Activated CD8-positive, alpha-beta memory T cell treated with anti-CD3 and anti-CD28 coated beads, Interleukin-2, amount 10 ng/mL, durations not matched to agents 7 days and 5 days (primary cell): ENCODE results near the gene ATP9A. TPM values are rescaled to one million over a fixed set of nuclear protein-coding genes. Genes with fewer than 3 reads are reported as not detected.

ENCODE experiments used
- ATAC-seq: fragments of 150-1000 bp; cut with Tn5 transposase; one replicate; pipeline ENCODE4 v1.10.0; 2021; ENCODE audit warnings: moderate library complexity
- CTCF ChIA-PET: fragments of 350-600 bp; sonication (Branson Sonifier 250); formaldehyde crosslinking; loops from one replicate; lab custom pipeline; 2021; ENCODE audit warnings: antibody characterized with exemption; lab: Charles Lee
- DNase-seq: peaks from one replicate; pipeline ENCODE4 v3.0.0-alpha.2; 2020
- H3K27ac Mint-ChIP-seq: one replicate; pipeline ENCODE4 v1.8.0; 2021; ENCODE audit warnings: mild to moderate bottlenecking, mixed read lengths
- H3K27me3 Mint-ChIP-seq: one replicate; pipeline ENCODE4 v1.8.0; 2021; ENCODE audit warnings: mixed read lengths
- H3K36me3 Mint-ChIP-seq: one replicate; pipeline ENCODE4 v1.8.0; 2021; ENCODE audit warnings: mild to moderate bottlenecking, mixed read lengths
- H3K4me1 Mint-ChIP-seq: one replicate; pipeline ENCODE4 v1.8.0; 2021; ENCODE audit warnings: mixed read lengths
- H3K4me3 Mint-ChIP-seq: one replicate; pipeline ENCODE4 v1.8.0; 2021; ENCODE audit warnings: mild to moderate bottlenecking, moderate library complexity, mixed read lengths
- H3K9me3 Mint-ChIP-seq: one replicate; pipeline ENCODE4 v1.8.0; 2022; ENCODE audit warnings: low read depth, mixed read lengths
- total RNA-seq, 2 experiments: library from RNA; stranded (reverse); gene quantifications; one replicate each; pipeline ENCODE4 v1.2.3, GENCODE V29; 2021

Gene ATP9A
- total RNA-seq, 2 experiments from 2014 or later, result 0.38 to 2.4 TPM

DNA sequence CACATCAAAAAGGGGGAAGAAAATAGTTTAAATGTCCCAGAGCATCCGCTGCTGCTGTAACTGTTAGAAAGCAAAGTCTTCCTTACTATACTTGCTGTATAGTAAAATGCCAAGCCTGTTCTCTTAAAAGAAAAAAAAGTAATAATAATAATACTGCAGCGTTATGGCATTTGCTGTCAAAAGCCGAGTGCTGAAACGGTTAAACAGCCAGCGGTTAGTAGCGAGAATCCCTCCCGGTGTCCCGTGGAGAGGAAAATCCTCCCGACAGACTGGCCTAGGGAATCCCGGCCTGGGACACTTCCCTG is 206.2 kb downstream of the ATP9A start:
- ATAC-seq, result no peak
- H3K9me3 Mint-ChIP-seq, result no peaks in the 10 kb centered on the region
- H3K4me1 Mint-ChIP-seq, result peaks cover 24% of the 10 kb centered on the region
- CTCF ChIA-PET, result interaction anchor here (1.2 to 1.3 kb wide), 3 partner anchors 64 to 176 kb away, joined by 3 to 4 read pairs (median 3); no protein-coding TSS in a partner anchor
- peaks cover 72% of the 10 kb centered on the region for H3K27me3 Mint-ChIP-seq
- H3K27ac Mint-ChIP-seq, result no peak overlapping the region
- no peak for DNase-seq
- H3K4me3 Mint-ChIP-seq, result peak overlapping the region; percentile 53
- H3K36me3 Mint-ChIP-seq, result no peaks in the 10 kb centered on the region

DNA sequence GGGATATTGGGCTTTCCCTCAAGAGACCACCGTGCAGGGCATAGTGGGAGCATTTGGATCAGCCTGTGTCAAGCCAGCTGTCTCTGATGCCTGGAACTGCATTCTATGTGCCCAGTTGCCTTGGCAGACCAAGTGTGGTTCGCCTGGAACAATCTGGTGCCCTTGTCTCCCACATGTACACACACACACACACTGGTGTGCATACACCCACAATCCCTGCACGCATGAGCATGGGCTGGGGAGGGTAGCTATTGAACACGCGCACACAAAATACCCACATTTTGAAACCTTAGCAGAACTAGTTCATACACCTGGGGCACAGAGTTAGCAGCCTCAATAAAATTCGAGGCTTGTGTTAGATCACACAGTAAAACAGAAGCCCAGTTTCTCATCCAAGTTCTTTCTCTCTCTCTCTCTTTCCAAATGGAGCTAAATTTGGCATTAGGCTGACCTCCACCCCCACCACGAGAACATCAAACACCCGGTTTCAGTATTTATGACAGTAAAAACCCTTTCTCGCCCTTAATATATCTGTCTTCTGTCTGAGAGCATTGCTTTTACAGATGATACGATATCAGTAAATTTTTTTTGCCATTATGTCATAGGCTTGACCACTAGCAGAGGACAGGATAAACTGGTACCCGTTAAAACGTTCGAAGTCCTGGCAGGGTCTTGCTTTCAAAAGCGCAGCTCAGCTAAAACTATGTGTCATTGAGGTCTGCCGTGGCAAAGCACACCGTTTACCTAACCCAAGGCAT is 207.5 kb downstream of the ATP9A start:
- Mint-ChIP-seq H3K9me3 (no peaks in the 10 kb centered on the region), H3K27ac (no peak overlapping the region), H3K4me1 (peaks cover 24% of the 10 kb centered on the region), H3K36me3 (peaks cover 2% of the 10 kb centered on the region), H3K27me3 (peaks cover 65% of the 10 kb centered on the region), H3K4me3 (no peak overlapping the region)
- CTCF ChIA-PET, result no interaction called here
- ATAC-seq, result no peak
- no peak for DNase-seq

DNA sequence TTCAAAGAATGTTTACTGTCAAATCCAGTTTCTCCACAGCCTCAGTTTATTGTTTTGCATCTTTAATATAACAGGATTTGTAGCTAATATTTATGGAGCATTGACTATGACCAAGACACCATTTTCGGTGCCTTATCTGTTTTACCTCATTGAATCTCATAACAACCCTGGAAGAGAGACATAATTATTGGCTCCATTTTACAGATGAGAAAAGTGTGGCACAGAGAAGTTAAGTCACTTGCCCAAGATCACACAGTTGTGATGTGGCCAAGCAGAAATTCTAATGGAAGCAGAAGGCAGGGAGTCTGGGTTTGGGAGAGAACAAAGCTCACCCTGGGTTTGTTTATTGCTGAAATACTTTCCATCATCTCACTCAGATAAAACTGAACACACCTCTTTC is 208.1 kb downstream of the ATP9A start:
- no peak overlapping the region for H3K27ac Mint-ChIP-seq
- H3K36me3 Mint-ChIP-seq, result peaks cover 4% of the 10 kb centered on the region
- ATAC-seq, result no peak

DNA sequence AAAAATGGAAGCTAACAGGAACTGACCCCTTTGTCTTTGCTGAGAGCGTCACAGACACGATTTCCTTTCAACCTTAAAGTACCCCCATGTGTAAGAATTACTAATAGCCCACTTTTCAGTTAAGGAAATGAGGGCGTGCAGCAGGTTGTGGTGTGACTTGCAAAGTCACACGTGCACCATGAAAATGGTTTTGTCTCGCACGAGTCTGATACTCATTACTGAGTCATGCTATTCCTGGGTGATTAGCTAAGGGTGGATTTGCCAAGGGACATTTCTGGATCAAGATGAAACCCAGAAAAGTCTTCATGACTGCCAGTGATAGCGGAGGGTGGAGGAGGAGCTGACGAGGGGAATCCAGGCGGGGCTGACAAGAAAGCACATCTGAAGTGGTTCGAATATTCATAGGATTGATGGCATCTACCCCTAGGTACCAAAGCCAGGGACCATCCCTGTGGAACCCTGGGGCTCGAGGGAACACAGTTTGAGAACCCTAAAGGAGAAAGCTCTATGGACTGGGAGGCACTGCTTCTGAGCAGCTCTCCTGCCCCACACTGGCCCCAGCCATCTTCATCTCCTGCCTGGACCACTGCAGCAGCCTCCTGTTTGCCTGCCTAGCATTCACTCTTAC is 213.5 kb downstream of the ATP9A start:
- peak overlapping the region; percentile 57 for H3K27ac Mint-ChIP-seq
- ATAC-seq, result peak; percentile 67
- peaks cover 4% of the 10 kb centered on the region for H3K36me3 Mint-ChIP-seq
- peaks cover 12% of the 10 kb centered on the region for H3K27me3 Mint-ChIP-seq
- no peak overlapping the region for H3K4me3 Mint-ChIP-seq
- peaks cover 14% of the 10 kb centered on the region for H3K4me1 Mint-ChIP-seq
- CTCF ChIA-PET, result interaction anchor here (1.1 to 1.8 kb wide), 6 partner anchors 9 to 567 kb away, joined by 3 to 10 read pairs (median 4); partner anchors contain the start of gene NFATC2
- peaks cover 2% of the 10 kb centered on the region for H3K9me3 Mint-ChIP-seq
- peak; percentile 63 for DNase-seq

More for the DNA sequence above, 208.1 kb downstream of the ATP9A start:
- H3K27me3 Mint-ChIP-seq, result peaks cover 61% of the 10 kb centered on the region
- no peak for DNase-seq
- CTCF ChIA-PET, result no interaction called here
- H3K4me1 Mint-ChIP-seq, result peaks cover 26% of the 10 kb centered on the region
- H3K9me3 Mint-ChIP-seq, result peaks cover 2% of the 10 kb centered on the region
- no peak overlapping the region for H3K4me3 Mint-ChIP-seq

DNA sequence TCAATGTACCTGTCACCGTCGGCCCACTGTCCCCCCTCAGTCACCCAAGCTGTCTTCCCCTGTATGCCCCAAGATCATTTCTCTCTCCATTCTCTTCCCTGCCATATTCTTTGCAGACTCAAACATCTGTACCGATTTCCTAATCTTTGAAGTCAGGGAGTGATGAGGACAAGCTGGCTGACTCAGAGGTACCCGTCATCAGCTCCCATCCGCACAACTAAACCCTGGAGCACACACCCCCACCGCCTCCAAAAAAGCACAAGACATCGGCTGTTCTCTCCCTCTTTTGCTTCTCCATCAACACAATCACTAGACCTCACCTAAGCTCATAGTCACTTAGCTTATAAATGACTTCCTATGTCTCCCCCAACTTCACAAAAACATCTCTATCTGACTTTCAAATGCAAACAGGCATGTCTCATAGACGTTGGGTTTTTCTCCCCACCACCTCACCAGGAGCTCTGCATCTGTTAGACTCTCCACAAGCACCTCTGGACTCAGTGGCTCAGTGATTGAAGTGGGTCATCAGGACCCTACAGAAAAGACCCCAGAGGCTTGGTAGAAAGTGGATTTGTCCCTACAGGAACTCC is 214.2 kb downstream of the ATP9A start:
- Mint-ChIP-seq H3K4me1 (peaks cover 14% of the 10 kb centered on the region), H3K27me3 (peaks cover 6% of the 10 kb centered on the region), H3K36me3 (peaks cover 4% of the 10 kb centered on the region), H3K27ac (no peak overlapping the region), H3K4me3 (no peak overlapping the region), H3K9me3 (peaks cover 2% of the 10 kb centered on the region)
- DNase-seq (no peak), ATAC-seq (no peak)
- CTCF ChIA-PET, result interaction anchor here (1.1 to 1.8 kb wide), 6 partner anchors 10 to 567 kb away, joined by 3 to 10 read pairs (median 4); partner anchors contain the start of gene NFATC2

DNA sequence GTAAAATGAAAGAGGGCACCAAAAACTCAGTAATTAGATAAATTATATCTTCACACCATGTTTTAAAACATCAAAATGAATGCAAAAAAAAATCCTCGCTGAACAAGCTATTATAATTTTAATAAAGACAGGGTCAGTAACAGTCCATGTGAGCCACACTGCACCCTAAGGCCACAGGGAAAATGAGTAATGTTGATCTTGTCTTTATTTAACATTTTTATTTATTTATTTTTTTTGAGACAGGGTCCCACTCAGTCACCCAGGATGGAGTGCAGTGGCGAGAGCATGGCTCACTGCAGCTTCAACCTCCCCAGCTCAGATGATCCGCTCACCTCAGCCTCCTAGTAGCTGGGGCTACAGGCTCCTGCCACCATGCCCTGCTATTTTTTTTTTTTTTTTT is 217.0 kb downstream of the ATP9A start:
- DNase-seq (no peak), ATAC-seq (no peak)
- H3K27ac Mint-ChIP-seq, result no peak overlapping the region
- peaks cover 14% of the 10 kb centered on the region for H3K4me1 Mint-ChIP-seq
- peaks cover 18% of the 10 kb centered on the region for H3K27me3 Mint-ChIP-seq
- CTCF ChIA-PET, result interaction anchor here (1.3 kb wide), 1 partner anchor 9 kb away, joined by 3 read pairs; the partner anchor contains the start of gene NFATC2
- H3K9me3 Mint-ChIP-seq, result peaks cover 2% of the 10 kb centered on the region
- H3K36me3 Mint-ChIP-seq, result peaks cover 4% of the 10 kb centered on the region
- H3K4me3 Mint-ChIP-seq, result no peak overlapping the region

DNA sequence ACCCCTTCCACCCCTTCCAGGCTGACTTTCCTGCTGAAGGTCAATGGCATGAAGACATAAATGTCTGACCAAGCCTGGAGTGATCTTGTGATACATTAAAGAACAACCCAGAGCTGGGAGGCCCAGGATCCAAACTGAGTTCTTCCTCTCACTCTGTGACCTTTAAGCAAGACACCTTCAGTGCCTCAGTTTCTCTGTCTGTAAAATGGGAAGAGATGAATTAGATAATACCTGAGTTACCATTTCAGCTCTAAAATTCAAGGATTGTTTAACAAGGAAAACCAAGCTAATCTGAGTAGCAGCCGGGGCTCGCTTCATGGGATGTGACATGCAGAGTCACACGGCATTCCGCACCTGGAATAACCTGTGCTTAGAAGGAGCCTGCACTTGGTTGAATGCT is 218.7 kb downstream of the ATP9A start:
- H3K4me1 Mint-ChIP-seq, result peaks cover 8% of the 10 kb centered on the region
- no peak overlapping the region for H3K27ac Mint-ChIP-seq
- CTCF ChIA-PET, result interaction anchor here (1.3 kb wide), 1 partner anchor 46 kb away, joined by 3 read pairs; no protein-coding TSS in a partner anchor
- no peak overlapping the region for H3K4me3 Mint-ChIP-seq
- no peak for DNase-seq
- H3K9me3 Mint-ChIP-seq, result no peaks in the 10 kb centered on the region
- H3K36me3 Mint-ChIP-seq, result no peaks in the 10 kb centered on the region
- ATAC-seq, result no peak
- H3K27me3 Mint-ChIP-seq, result peaks cover 33% of the 10 kb centered on the region

DNA sequence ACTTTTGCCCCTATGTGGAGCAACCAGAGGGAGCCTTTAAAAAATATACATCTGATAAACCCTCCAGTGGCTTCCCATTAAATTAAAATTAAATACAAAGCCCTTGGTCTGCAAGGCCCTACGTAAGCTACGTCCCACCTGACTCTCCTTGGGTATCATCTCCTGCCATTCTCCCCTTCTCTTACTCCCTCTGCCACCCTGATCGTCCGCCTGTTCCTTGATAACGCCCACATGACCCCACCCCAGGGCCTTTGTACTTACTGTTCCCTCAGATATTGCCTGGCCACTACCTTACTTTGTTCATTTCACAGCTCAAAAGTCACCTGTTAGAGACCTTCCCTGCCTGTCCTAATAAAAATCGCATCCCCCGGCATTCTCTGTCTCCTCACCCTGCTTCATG is 220.2 kb downstream of the ATP9A start:
- Mint-ChIP-seq H3K27ac (no peak overlapping the region), H3K9me3 (no peaks in the 10 kb centered on the region), H3K4me1 (peaks cover 6% of the 10 kb centered on the region), H3K27me3 (peaks cover 46% of the 10 kb centered on the region), H3K36me3 (no peaks in the 10 kb centered on the region), H3K4me3 (no peak overlapping the region)
- CTCF ChIA-PET, result interaction anchor here (1.3 kb wide), 1 partner anchor 47 kb away, joined by 3 read pairs; no protein-coding TSS in a partner anchor
- DNase-seq, result no peak
- no peak for ATAC-seq

Other genes starting within 250 kb of the ATP9A start
- gene NFATC2, start 225.7 kb downstream of the ATP9A start, total RNA-seq, result 10 to 100 TPM; 39.9 to 59.0 TPM
- under 1 TPM; 0.06 to 0.37 TPM for gene SALL4, start 34.1 kb upstream of the ATP9A start, total RNA-seq